Measurements from ENCODE around the gene SIKE1. TPM values are rescaled to one million over a fixed set of nuclear protein-coding genes. Genes with fewer than 3 reads are reported as not detected.

Gene SIKE1
- total RNA-seq, 2 experiments from 2014 or later = 71.0 to 123 TPM

- Histone ChIP-seq H3K27ac (ENCODE audit: low read depth, low read length, poor library complexity, severe bottlenecking) (no peak overlapping the region), H3K4me2 (ENCODE audit: low read length) (no peak overlapping the region), H2AFZ (ENCODE audit: low read length) (no peak overlapping the region), H3K4me3 (ENCODE audit: low read depth, low read length, poor library complexity, severe bottlenecking) (no peak overlapping the region), H3K4me1 (ENCODE audit: insufficient read depth, low read length, poor library complexity, severe bottlenecking) (no peaks in the 10 kb centered on the region), H3K36me3 (ENCODE audit: insufficient read depth, low read length) (peaks cover 100% of the 10 kb centered on the region), H3K9me2 (ENCODE audit: insufficient read depth, low read length) (no peaks in the 10 kb centered on the region), H3K9me3 (ENCODE audit: low read length) (no peaks in the 10 kb centered on the region), H4K20me1 (ENCODE audit: insufficient read depth, low read length) (no peaks in the 10 kb centered on the region), H3K79me2 (ENCODE audit: insufficient read depth, low read depth, low read length) (peaks cover 8% of the 10 kb centered on the region; the same call in 1 of the 2 replicates)
- BruUV-seq (replicated peaks) = no TSS peak
- TF ChIP-seq, protein P1, sequence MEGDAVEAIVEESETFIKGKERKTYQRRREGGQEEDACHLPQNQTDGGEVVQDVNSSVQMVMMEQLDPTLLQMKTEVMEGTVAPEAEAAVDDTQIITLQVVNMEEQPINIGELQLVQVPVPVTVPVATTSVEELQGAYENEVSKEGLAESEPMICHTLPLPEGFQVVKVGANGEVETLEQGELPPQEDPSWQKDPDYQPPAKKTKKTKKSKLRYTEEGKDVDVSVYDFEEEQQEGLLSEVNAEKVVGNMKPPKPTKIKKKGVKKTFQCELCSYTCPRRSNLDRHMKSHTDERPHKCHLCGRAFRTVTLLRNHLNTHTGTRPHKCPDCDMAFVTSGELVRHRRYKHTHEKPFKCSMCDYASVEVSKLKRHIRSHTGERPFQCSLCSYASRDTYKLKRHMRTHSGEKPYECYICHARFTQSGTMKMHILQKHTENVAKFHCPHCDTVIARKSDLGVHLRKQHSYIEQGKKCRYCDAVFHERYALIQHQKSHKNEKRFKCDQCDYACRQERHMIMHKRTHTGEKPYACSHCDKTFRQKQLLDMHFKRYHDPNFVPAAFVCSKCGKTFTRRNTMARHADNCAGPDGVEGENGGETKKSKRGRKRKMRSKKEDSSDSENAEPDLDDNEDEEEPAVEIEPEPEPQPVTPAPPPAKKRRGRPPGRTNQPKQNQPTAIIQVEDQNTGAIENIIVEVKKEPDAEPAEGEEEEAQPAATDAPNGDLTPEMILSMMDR (conservative IDR thresholded peaks at IDR 0.05; ENCODE audit: low read length) = no peak
- TF ChIP-seq EZH2phosphoT487 (IDR thresholded peaks at IDR 0.05; ENCODE audit: borderline replicate concordance, low read depth, low read length) = no peak
- no peak for DNase-seq (ENCODE audit: low spot score)
- POLR2A ChIA-PET = interaction anchor here (0.6 kb wide), 1 partner anchor 22 kb away, joined by 3 read pairs; no protein-coding TSS in a partner anchor
- CTCF ChIA-PET (ENCODE audit: unreplicated experiment) = no interaction called here
- intact Hi-C loops (cut with micrococcal nuclease; ENCODE audit: unreplicated experiment) = no loop called here
These were observed 57.0 kb downstream of the SIKE1 start for GRCh38 chr1:114723457-114723856.

GRCh38 chr1:114720492-114720891 lies 60.0 kb downstream of the SIKE1 start:
- POLR2A ChIA-PET = interaction anchor here (0.9 to 1.0 kb wide), 2 partner anchors 17 to 30 kb away, joined by 3 to 4 read pairs; no protein-coding TSS in a partner anchor
- intact Hi-C loops (cut with micrococcal nuclease; ENCODE audit: unreplicated experiment) = no loop called here
- DNase-seq (ENCODE audit: low spot score) = no peak
- TF ChIP-seq, protein P1 (conservative IDR thresholded peaks at IDR 0.05; ENCODE audit: low read length) = no peak
- no peak for TF ChIP-seq EZH2phosphoT487 (IDR thresholded peaks at IDR 0.05; ENCODE audit: borderline replicate concordance, low read depth, low read length)
- BruUV-seq (replicated peaks) = no TSS peak
- CTCF ChIA-PET (ENCODE audit: unreplicated experiment) = no interaction called here
- no peak overlapping the region for H2AFZ ChIP-seq (ENCODE audit: low read length)
- no peaks in the 10 kb centered on the region for H3K9me2 ChIP-seq (ENCODE audit: insufficient read depth, low read length)
- no peaks in the 10 kb centered on the region for H4K20me1 ChIP-seq (ENCODE audit: insufficient read depth, low read length)
- no peak overlapping the region for H3K27ac ChIP-seq (ENCODE audit: low read depth, low read length, poor library complexity, severe bottlenecking)
- no peak overlapping the region for H3K4me2 ChIP-seq (ENCODE audit: low read length)
- H3K36me3 ChIP-seq (ENCODE audit: insufficient read depth, low read length) = peaks cover 98% of the 10 kb centered on the region
- peaks cover 14% of the 10 kb centered on the region for H3K4me1 ChIP-seq (ENCODE audit: insufficient read depth, low read length, poor library complexity, severe bottlenecking)
- H3K9me3 ChIP-seq (ENCODE audit: low read length) = no peaks in the 10 kb centered on the region
- no peak overlapping the region for H3K4me3 ChIP-seq (ENCODE audit: low read depth, low read length, poor library complexity, severe bottlenecking)
- H3K79me2 ChIP-seq (ENCODE audit: insufficient read depth, low read depth, low read length) = peaks cover 23% of the 10 kb centered on the region

Small RNA genes within 50 kb of the gene (small RNA-seq; reads per million reads assigned to genes)
- not detected for gene RNY1P13

Other genes with a start within 250 kb of the SIKE1 start
- gene BCAS2, start 199.1 kb downstream of the SIKE1 start, total RNA-seq (2014; rRNA removed; shearing (Covaris generic)) = 40.8 and 41.8 TPM in 2 replicates
- gene BCAS2, start 199.1 kb downstream of the SIKE1 start, total RNA-seq (2022) = 35.8 and 39.3 TPM in 2 replicates
- 0.26 and 0.47 TPM in 2 replicates for gene DENND2C, start 110.6 kb downstream of the SIKE1 start, total RNA-seq (2014; rRNA removed; shearing (Covaris generic))
- 0.93 and 1.6 TPM in 2 replicates for gene DENND2C, start 110.6 kb downstream of the SIKE1 start, total RNA-seq (2022)
- gene AMPD1, start 85.1 kb downstream of the SIKE1 start, total RNA-seq (2014; rRNA removed; shearing (Covaris generic)) = not detected in 2 replicates
- not detected in 2 replicates for gene AMPD1, start 85.1 kb downstream of the SIKE1 start, total RNA-seq (2022)
- gene NRAS, start 63.9 kb downstream of the SIKE1 start, total RNA-seq (2014; rRNA removed; shearing (Covaris generic)) = 28.5 and 32.6 TPM in 2 replicates
- gene NRAS, start 63.9 kb downstream of the SIKE1 start, total RNA-seq (2022) = 43.5 and 47.0 TPM in 2 replicates
- gene CSDE1, start 22.7 kb downstream of the SIKE1 start, total RNA-seq (2014; rRNA removed; shearing (Covaris generic)) = 177 and 223 TPM in 2 replicates
- gene CSDE1, start 22.7 kb downstream of the SIKE1 start, total RNA-seq (2022) = 426 and 456 TPM in 2 replicates
- gene SYCP1, start 74.2 kb upstream of the SIKE1 start, total RNA-seq (2014; rRNA removed; shearing (Covaris generic)) = not detected in 2 replicates
- not detected in 2 replicates for gene SYCP1, start 74.2 kb upstream of the SIKE1 start, total RNA-seq (2022)
- not detected in 2 replicates for gene TSHB, start 249.1 kb upstream of the SIKE1 start, total RNA-seq (2014; rRNA removed; shearing (Covaris generic))
- gene TSHB, start 249.1 kb upstream of the SIKE1 start, total RNA-seq (2022) = not detected in 2 replicates